DOHH2 (cell line): ENCODE results near the gene CAMTA2.
A peak's percentile ranks its signal among the peaks of the same experiment; 100 is the strongest.

Source experiments
- H3F3A ChIP-seq: fragments of 200-600 bp; sonication (generic), shearing (Covaris generic); 2 replicates; pipeline ENCODE4 v1.6.0; 2016; ENCODE audit warnings: antibody characterized with exemption, mild to moderate bottlenecking; ENCODE audit not compliant: control insufficient read depth, insufficient read depth
- H3K27ac ChIP-seq: fragments of 200-600 bp; sonication (generic); 2 replicates; pipeline ENCODE4 v1.5.1; 2014; ENCODE audit warnings: low read depth, mild to moderate bottlenecking, low read length, moderate library complexity
- H3K27me3 ChIP-seq: fragments of 200-600 bp; sonication (generic); 2 replicates; pipeline ENCODE4 v1.6.1; 2014; ENCODE audit warnings: mild to moderate bottlenecking, low read length, mixed read lengths; ENCODE audit not compliant: control insufficient read depth
- H3K36me3 ChIP-seq: fragments of 200-600 bp; sonication (generic); 2 replicates; pipeline ENCODE4 v1.6.1; 2014; ENCODE audit warnings: mild to moderate bottlenecking, low read length, moderate library complexity, mixed read lengths; ENCODE audit not compliant: control insufficient read depth
- H3K4me1 ChIP-seq: fragments of 200-600 bp; sonication (generic); 2 replicates; pipeline ENCODE4 v1.6.1; 2014; ENCODE audit warnings: mild to moderate bottlenecking, low read length, mixed read lengths; ENCODE audit not compliant: control insufficient read depth
- H3K4me2 ChIP-seq: fragments of 200-600 bp; sonication (generic); 2 replicates; pipeline ENCODE4 v1.6.0; 2014; ENCODE audit warnings: mild to moderate bottlenecking, low read length, moderate library complexity
- H3K4me3 ChIP-seq: fragments of 200-600 bp; sonication (generic); 2 replicates; pipeline ENCODE4 v1.5.1; 2014; ENCODE audit warnings: mild to moderate bottlenecking, low read length, mixed read lengths
- H3K79me2 ChIP-seq: fragments of 200-600 bp; sonication (generic); 2 replicates; pipeline ENCODE4 v1.6.1; 2014; ENCODE audit warnings: mild to moderate bottlenecking, low read length, mixed read lengths; ENCODE audit not compliant: control insufficient read depth
- H3K9me2 ChIP-seq: fragments of 200-600 bp; sonication (generic); replicated peaks from 2 replicates; pipeline ENCODE4 v1.6.1; 2014; ENCODE audit warnings: mild to moderate bottlenecking, low read length, mixed read lengths; ENCODE audit not compliant: control insufficient read depth
- H3K9me3 ChIP-seq: fragments of 200-600 bp; sonication (generic); 2 replicates; pipeline ENCODE4 v1.6.1; 2014; ENCODE audit warnings: antibody characterized with exemption, low read length, mixed read lengths; ENCODE audit not compliant: control insufficient read depth, insufficient read depth
- H4K20me1 ChIP-seq: fragments of 200-600 bp; sonication (generic); 2 replicates; pipeline ENCODE4 v1.6.0; 2014; ENCODE audit warnings: low read depth, mild to moderate bottlenecking, antibody characterized with exemption, low read length, moderate library complexity; ENCODE audit not compliant: control insufficient read depth, insufficient read depth
- EZH2phosphoT487 ChIP-seq: fragments of 200-600 bp; sonication (generic); IDR thresholded peaks from 2 replicates; pipeline ENCODE4 v1.6.1; 2017; ENCODE audit warnings: borderline replicate concordance, mild to moderate bottlenecking, antibody characterized with exemption, low read length, moderate library complexity, mixed read lengths
- TF ChIP-seq, protein P1 (sequence below): fragments of 200-600 bp; sonication (generic); IDR thresholded peaks from one replicate; pipeline ENCODE4 v1.5.1; 2014; ENCODE audit warnings: antibody characterized with exemption, mild to moderate bottlenecking, low read depth, low read length; ENCODE audit not compliant: poor library complexity, severe bottlenecking

Gene CAMTA2

DNA sequence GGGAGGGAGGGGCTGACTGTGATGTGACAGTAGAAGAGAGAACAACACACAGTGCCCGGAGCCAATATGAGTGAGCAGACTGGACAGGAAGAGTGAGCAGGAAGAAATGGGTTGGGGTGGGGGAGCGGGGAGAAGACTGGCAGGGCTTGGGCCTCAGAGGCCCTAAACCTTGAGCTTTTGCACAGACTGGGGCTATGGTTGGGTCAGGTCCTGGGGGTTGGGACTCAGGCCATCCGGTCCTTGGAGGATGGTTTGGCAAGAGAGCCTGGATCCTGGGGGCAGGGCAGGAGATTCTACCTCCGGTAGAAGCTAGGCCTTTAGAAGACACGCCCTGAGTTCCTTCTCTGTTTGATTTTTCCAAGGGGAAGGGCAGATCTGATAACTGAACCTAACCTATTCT lies 1.1 kb downstream of the CAMTA2 start:
- peak overlapping the region; percentile 91 for H3K4me3 ChIP-seq
- H3K79me2 ChIP-seq = peaks cover 29% of the 10 kb centered on the region
- peaks cover 8% of the 10 kb centered on the region for H3F3A ChIP-seq
- TF ChIP-seq, protein P1, sequence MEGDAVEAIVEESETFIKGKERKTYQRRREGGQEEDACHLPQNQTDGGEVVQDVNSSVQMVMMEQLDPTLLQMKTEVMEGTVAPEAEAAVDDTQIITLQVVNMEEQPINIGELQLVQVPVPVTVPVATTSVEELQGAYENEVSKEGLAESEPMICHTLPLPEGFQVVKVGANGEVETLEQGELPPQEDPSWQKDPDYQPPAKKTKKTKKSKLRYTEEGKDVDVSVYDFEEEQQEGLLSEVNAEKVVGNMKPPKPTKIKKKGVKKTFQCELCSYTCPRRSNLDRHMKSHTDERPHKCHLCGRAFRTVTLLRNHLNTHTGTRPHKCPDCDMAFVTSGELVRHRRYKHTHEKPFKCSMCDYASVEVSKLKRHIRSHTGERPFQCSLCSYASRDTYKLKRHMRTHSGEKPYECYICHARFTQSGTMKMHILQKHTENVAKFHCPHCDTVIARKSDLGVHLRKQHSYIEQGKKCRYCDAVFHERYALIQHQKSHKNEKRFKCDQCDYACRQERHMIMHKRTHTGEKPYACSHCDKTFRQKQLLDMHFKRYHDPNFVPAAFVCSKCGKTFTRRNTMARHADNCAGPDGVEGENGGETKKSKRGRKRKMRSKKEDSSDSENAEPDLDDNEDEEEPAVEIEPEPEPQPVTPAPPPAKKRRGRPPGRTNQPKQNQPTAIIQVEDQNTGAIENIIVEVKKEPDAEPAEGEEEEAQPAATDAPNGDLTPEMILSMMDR = no peak
- no peak for TF ChIP-seq EZH2phosphoT487
- peak overlapping the region; percentile 51 for H3K27ac ChIP-seq
- H3K36me3 ChIP-seq = peaks cover 21% of the 10 kb centered on the region
- H3K4me1 ChIP-seq = peaks cover 44% of the 10 kb centered on the region
- peak overlapping the region; percentile 90 for H3K4me2 ChIP-seq
- no peaks in the 10 kb centered on the region for H3K27me3 ChIP-seq
- no peaks in the 10 kb centered on the region for H4K20me1 ChIP-seq
- no peaks in the 10 kb centered on the region for H3K9me3 ChIP-seq
- H3K9me2 ChIP-seq = no peaks in the 10 kb centered on the region

DNA sequence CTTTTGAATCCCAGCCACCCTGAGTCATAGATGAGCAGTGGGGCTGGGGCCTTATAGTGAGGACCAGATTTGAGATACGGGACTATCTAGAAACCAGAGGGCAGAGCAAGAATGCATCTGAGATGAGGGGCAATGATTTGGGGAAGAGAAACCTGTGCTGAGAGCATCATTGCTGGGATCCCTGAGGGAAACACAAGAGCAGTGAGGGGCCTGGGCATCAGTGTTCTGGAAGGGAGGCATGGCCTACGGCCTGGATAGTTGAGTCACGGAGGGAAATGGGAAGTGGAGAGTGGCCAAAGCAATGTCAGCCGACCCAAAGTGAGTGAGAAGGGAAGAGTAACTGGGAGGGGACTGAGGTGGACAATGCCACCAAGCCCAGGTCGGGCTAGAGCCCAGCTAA lies 5.2 kb downstream of the CAMTA2 start:
- no peak for TF ChIP-seq EZH2phosphoT487
- H3K79me2 ChIP-seq = peaks cover 16% of the 10 kb centered on the region
- no peak overlapping the region for H3K4me2 ChIP-seq
- H3K4me3 ChIP-seq = no peak overlapping the region
- no peaks in the 10 kb centered on the region for H3K9me2 ChIP-seq
- no peak overlapping the region for H3K27ac ChIP-seq
- no peaks in the 10 kb centered on the region for H4K20me1 ChIP-seq
- peaks cover 53% of the 10 kb centered on the region for H3K36me3 ChIP-seq
- H3K27me3 ChIP-seq = no peaks in the 10 kb centered on the region
- no peaks in the 10 kb centered on the region for H3K9me3 ChIP-seq
- peaks cover 40% of the 10 kb centered on the region for H3K4me1 ChIP-seq
- H3F3A ChIP-seq = peaks cover 4% of the 10 kb centered on the region; the same call in 1 of the 2 replicates

DNA sequence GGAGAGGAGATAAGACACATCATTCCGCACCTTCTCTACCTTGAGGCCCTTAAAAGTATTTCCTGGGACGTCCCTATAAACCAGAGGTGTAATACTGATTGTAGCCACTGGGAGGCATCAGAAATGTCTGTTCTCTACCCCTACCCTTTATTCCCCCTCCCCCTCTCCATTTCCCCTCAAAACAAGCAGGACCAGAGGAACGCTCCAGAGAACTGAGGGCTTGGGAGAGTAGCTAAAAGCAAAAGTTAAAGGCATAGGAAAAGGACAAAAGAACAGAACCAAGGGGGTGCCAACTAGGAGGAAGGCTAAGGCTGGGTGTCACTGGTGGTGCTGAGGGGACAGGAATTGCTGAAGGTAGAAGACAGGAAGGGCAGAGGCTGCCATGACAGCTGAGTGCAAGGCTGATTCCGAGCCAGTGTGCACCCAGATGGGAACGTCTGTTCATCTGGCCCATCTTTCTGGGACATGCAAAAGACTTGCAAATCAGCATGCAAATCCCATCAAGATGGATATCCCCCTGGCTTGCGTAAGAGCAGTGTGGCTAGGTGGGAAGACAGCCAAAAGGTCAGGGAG lies 6.7 kb downstream of the CAMTA2 start:
- H3K36me3 ChIP-seq = peaks cover 60% of the 10 kb centered on the region

DNA sequence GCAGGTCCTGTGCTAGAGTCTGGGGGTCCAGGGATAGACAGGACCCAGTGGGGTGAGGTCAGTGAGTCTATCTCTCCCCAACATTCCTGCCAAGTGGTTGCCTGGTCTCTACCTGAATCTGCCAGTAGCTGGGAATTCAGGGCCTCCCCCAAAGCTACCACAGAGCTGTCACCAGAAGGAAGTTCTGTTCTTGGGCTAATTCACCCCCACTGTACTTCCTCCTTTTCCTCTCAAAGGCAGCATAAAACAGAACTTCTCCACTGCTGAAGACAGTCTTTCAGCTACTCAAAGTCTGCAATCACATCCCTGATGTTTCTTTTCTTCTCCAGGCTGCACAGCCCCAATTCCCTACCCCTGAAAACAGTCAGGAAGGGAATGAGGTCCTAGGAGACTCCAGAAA lies 8.7 kb downstream of the CAMTA2 start:
- no peak overlapping the region for H3K4me3 ChIP-seq
- H3K9me2 ChIP-seq = no peaks in the 10 kb centered on the region
- H3K79me2 ChIP-seq = no peaks in the 10 kb centered on the region
- peaks cover 4% of the 10 kb centered on the region; the same call in 1 of the 2 replicates for H3F3A ChIP-seq
- no peaks in the 10 kb centered on the region for H3K9me3 ChIP-seq
- TF ChIP-seq EZH2phosphoT487 = no peak
- TF ChIP-seq, protein P1 = no peak
- H3K4me1 ChIP-seq = peaks cover 29% of the 10 kb centered on the region
- no peaks in the 10 kb centered on the region for H3K27me3 ChIP-seq
- H4K20me1 ChIP-seq = no peaks in the 10 kb centered on the region
- H3K36me3 ChIP-seq = peaks cover 69% of the 10 kb centered on the region
- no peak overlapping the region for H3K27ac ChIP-seq
- H3K4me2 ChIP-seq = no peak overlapping the region

More for the DNA sequence above, 6.7 kb downstream of the CAMTA2 start:
- TF ChIP-seq EZH2phosphoT487 = no peak
- TF ChIP-seq, protein P1 = peak; percentile 74
- Histone ChIP-seq H4K20me1 (no peaks in the 10 kb centered on the region), H3K79me2 (no peaks in the 10 kb centered on the region; the same call in 1 of the 2 replicates), H3K4me2 (peak overlapping the region; percentile 54), H3K27ac (peak overlapping the region; percentile 2; the same call in 1 of the 2 replicates), H3K9me2 (no peaks in the 10 kb centered on the region), H3K4me1 (peaks cover 29% of the 10 kb centered on the region), H3F3A (peaks cover 4% of the 10 kb centered on the region; the same call in 1 of the 2 replicates), H3K4me3 (0 out of 2 replicates have a peak overlapping the region, but pooled peaks have one; percentile 8), H3K27me3 (no peaks in the 10 kb centered on the region), H3K9me3 (no peaks in the 10 kb centered on the region)
